GM18508 (cell line): ENCODE data around the gene CMIP.

Source experiments
- ATAC-seq: cut with Tn5 transposase; IDR thresholded peaks from one replicate; pipeline ENCODE4 v1.9.1; 2021; ENCODE audit warnings: moderate number of reproducible peaks; ENCODE audit not compliant: insufficient read depth, unreplicated experiment

The CMIP gene

DNA sequence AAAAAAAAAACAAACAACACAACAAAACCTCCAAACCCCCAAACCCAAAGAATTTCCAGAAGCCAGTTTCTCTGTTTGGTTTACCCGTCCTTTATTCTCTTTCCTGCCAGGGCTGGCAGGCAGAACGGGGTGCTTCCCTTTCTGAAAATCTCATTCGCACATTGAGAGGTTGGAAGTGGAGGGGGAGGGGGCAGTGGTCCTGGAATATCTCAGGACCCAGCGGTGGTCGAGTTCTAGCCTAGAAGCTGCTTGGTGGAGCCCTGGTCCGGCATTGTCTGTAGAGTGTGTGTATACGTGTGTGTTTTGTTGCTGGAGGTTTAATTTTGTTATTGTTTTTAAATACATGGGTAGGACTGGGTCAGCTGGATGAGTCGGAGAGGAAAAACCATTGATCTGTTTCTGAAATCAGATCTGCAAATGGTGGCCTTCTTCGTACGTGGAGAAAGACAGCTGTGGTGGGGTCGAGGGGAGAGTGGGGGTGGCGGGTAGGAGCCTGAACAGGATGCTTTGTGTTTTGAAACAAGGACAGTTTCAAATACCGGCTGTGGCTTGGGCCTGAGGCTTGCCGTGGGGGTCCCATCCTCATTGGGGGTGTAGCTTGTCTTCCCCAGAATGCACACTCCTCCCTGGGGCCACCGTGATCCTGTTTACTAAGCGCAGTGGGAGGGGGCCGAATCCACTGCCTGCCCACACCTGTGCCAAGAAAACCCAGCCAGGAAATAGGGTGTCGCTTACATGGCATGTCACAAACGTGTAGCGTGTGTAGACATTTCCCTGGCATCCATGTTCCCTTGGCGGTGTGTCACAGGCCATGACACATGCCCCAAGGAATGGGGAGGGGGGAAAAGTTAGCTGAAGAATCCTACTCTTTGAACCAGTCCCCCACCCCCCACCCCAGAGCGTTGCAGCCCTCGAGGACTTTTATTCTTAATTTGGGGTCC, 1.6 kb downstream of the CMIP start:
- no peak for ATAC-seq

DNA sequence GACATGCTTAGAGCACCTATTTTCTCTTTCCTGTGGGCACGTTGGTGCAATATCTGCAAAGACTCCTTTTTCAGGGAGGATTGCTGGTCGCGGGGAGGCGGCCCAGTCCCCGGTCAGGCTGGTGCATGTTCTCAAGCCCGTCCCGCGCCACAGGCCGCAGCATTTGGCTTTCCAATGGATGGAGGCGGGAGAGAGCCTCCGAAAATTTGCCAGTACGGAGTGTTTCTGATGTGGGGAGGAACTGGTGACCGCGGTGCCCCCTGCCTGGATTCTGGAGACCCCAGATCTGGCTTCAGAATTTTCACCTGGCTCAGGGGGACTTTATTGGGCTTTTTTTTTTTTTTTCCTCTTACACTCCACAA, 2.3 kb downstream of the CMIP start:
- ATAC-seq = no peak

DNA sequence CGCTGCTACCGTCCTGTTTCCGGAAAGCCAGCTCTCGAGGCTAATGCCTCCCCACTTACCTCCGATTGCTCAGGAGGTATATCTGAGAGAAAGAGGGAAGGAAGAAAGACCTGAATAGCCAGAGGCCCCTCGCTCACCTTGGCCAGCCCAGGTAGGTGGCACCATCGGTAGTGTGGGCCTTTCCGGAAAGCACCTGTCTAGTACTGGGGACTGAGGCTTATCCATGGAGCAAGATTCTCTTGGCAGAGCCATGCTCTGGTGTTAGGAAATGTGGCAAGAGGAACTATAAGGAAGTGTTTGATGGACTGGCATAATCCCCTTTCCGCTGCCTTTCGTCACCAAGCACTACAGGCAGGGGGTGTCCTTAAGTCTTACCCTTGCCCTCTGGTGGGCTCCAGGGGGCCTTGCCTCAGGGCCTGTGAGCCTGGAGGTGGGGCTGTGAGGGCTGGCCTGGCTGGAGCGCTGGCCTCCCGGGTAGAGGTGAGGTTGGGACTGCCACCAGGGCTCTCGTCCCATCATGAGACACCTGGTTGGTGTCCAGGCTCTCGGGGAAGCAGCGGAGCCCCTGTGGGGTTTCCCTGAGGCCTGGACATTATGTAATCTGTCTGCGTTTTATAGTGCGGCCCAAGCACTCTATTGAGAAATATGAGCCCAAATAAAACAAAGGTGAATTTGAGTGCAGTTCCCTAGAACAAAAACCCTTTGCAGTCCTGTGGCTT, 2.9 kb downstream of the CMIP start:
- no peak for ATAC-seq

DNA sequence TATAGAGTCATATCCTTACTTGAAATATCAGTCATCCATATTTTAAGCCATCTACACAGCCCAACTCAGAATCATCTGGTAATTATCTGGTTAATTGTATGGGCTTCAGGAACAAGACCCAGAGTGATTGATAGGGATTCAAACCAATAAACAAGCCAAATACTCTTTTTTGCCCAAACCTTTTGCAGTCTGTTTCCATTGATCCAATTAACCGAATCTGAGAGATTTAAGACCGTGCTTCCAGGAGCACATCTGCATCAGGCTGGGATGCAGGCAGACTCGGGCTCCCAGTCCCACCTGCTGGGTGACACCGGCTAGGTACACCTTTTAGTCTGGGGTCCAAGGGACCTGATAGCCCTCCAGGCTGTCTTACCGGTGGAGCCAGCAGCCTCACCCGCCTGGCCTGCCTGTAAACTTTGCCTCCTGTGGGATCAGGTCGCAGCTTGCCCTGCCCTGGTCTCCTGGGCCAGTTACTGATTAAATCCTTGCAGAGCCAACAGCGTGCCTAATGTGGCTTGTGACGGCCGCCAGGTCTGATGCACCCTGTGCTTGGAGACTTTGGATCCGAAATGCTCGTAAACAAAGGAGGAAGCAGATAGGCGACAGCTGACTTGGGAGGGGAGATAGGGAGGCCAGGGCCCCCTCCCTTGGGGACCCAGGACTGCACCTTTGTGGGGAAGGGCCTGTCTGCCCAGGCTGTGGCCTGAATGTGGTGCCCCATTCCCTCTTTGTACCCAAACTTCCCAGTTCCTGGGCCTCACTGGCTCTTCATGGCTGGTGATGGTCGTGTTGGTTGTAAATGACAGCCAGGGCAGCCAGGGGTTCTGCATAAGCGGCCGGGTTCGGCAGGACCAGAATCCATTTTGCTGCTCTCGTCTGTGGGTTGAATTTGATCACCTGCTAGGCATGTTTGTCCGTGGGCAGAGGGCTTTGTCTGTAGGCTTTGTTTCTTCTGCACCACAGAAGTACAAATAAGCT, 3.8 kb downstream of the CMIP start:
- no peak for ATAC-seq

DNA sequence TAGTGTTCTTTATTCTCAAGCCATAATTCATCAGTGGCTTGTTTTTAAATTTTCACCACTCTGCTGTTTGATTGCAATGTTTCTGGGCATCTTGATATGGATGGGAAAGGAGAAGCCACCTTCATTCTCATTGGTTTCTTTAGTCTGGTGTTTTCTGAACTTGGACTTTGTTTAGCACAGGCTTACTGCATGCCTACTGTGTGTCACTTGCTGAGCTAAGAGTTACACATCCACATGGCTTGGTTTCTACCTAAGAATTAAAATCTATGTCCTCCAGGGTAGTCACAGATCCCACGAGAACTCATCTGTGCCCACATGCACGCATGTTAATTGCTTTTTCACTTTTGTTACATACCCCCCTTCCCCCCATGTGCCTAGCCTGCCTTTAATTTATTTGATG, 4.6 kb downstream of the CMIP start:
- no peak for ATAC-seq

DNA sequence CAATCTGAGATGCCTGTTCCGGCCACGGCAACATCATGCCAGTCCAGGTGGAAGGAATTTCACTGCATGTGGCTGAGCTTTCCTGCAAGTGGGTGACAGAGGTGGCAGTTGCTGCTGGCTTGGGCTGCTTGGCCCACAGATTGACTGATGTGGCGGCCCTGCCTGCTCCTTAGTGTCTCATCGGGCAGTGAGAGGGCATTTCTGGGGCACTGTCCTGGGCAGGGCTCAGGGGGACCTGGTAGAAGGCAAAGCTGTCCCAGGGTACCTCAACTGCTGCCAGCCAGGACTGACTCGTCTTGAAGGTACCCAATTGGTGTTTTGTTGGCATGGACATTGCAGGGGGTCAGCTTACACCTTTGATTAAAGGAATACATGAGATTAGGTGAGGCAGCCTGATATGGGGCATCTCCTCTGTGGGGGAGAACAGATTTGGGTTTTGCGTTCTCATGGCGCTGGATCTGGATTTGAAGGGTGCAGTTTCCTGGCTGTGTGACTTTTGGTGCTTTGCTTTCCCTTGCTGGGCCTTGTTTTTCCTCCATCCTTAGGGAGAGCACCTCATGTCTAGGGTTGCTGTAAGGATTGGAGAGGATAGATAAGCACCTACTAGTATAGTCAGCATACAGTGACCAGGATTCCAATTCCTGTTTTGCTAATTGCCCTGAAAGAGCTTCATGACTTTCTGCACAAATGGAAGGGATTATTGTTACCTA, 5.4 kb downstream of the CMIP start:
- no peak for ATAC-seq

DNA sequence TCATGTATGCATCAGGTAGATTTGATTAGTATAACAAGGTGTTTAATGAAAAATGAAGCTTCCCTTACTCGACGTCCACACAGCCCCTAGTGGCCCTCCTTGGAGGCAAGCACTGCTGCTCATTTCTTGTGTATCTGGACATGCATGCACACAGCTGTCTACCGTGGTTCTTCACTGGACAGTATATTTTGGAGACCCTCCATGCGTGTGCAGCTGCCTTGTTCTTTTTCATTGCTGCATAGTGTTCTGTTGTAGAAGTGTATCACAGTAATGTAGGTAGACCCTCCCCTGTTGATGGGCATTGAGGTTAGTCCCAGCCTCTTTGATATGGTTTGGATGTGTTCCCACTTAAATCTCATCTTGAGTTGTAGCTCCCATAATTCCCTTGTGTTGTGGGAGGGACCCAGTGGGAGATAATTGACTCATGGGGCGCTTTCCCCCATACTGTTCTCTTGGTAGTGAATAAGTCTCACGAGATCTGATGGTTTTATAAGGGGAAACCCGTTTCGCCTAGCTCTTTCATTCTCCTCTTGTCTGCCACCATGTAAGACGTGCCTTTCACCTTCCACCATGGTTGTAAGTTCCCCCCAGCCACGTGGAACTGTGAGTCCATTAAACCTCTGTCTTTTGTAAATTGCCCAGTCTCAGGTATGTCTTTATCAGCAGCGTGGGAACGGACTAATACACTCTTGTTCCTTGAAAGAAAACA, 6.3 kb downstream of the CMIP start:
- no peak for ATAC-seq

DNA sequence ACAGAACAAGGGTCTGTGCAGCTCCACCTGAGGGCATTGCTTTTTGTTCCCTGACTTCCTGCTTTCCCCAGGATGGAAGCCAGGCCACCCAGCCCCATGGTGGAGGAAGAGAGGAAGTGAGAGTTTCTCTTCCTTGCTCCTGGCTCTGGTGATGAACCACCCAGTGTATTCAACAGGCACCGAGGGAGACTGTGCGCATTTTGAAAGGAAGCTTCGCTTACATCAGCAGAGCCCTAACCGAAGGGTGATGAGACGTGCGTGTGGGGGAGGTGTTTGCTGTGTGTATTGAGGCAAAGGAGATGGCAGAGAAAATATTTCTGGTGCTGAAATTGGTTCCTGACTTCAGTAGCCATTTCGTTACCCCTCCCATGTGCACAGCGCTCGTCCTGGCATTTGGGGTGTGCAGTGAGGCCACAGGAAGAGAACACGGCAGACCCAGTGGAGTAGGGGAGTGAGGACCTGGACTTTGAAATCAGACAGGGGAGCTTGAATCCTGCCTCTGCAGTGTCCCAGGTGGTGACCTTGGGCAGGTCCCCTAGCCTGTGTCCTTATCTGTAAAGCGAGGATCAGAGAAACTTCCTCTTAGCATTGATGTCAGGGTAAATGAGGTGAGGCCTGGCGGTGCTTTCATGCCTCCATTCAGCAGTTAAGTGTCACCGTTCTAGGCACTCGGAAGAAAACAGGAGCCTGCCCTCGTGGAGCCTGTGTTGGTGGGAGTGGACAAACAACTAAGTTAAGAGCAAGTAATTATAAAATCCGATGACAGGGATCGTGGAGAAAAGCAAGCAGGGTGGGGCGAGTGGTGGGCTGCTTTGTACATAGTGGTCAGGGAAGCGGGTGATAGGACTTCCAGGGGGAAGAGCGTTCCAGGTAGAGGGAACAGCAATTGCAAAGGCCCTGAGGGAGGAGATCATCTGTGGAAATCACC, 7.4 kb downstream of the CMIP start:
- ATAC-seq = no peak

DNA sequence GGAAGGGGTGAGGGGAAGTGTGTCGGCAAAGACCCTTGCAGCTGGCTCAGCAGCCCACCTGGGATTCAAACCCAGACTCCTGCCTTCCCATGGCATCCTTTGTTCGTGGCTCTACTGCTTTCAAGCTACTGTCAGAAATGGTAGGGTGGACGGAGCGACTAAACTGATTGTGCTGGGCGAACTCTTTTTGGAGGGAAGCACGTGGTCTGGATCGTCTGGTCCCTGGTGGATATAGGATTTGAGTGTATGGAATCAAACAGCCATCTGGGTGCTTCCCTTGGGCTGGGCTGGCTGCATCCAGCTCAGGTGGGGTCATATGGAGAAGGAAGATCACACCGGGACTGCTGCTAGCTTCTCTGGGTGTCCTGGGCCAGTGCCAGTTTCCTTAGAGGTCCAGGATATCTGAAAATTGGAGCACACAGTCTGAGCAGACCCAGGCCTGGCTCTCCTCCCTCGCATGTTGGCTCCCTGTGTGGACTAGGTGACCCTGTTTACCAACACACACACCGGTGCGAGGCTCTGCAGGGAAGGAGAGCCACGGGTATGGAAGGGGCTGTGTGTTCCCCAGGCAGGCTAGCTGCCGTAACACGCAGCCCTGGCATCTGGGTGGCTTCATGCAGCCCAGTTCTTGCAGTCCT, 8.6 kb downstream of the CMIP start:
- ATAC-seq = no peak

DNA sequence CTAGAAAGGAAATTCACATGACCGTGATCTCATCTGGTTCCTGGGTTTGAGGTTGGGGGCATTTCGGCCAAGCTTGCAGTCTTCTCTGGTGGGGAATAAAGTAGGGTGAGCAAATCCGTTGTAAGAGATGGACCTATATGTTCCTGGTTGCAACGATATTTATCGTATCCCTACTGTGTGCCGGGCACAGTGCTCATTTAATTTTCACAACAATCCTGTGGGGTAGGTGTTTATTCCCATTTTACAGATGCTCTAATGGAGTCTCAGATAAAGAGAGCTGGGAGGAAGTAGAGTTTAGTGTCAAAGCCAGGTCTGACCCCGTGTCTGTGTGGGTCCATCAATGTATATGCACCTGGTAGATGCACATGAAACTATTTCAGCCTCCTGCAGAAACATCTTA, 9.4 kb downstream of the CMIP start:
- no peak for ATAC-seq

DNA sequence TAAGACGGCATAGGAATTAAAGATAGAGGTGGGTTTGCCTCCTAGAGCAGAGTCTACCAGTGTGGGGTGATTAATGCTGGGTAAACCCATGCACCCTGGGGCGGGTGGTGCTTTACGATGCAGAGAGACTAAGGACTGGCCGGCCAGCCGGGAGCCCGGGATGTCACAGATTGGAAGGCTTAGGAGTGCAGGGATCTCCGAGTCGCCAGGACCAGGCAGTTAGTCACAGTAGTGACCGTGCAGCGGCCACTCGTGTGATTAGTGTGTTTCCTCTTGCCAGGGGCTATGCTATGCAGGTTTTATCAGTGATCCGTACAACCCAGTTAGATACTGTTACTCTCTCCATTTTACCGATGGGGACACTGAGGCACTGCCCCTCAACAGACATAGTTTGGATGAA, 10.4 kb downstream of the CMIP start:
- no peak for ATAC-seq

DNA sequence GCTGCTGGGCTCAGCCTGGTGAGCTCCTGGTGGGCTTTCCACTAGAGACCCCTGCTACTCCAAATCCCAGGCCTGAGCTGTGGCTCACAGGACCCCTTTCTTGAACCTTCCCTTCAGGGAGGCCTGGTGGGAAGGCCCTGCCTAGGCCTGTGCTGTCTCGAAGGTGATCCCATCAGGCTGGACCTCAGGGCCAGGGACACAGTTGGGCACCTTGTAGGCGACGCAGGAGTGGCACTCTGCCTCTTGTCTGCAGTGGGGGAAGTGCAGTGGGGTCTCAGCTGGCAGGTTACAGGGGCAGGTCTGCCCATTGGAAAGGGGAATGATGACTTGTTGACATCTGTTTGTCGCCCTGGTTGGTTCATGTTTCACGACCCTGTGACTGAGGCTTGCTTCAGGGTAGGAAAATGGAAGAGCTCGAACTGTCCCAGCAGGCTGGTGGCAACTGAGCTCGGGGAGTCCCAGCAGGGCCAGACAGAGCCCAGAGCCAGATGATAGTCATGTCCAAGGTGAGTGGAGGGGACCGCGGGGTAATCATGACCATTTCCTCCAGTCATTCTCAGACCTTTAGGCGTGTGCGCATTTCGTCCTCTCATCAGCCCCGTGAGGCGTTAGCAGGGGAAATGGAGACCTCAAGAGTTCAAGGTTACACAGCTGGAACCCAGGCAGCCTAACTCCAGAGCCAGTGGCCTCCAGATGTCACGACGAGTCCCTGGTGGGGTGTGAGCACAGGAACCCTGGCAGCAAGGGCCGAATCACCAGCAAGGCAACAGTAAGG, 11.3 kb downstream of the CMIP start:
- ATAC-seq = no peak

DNA sequence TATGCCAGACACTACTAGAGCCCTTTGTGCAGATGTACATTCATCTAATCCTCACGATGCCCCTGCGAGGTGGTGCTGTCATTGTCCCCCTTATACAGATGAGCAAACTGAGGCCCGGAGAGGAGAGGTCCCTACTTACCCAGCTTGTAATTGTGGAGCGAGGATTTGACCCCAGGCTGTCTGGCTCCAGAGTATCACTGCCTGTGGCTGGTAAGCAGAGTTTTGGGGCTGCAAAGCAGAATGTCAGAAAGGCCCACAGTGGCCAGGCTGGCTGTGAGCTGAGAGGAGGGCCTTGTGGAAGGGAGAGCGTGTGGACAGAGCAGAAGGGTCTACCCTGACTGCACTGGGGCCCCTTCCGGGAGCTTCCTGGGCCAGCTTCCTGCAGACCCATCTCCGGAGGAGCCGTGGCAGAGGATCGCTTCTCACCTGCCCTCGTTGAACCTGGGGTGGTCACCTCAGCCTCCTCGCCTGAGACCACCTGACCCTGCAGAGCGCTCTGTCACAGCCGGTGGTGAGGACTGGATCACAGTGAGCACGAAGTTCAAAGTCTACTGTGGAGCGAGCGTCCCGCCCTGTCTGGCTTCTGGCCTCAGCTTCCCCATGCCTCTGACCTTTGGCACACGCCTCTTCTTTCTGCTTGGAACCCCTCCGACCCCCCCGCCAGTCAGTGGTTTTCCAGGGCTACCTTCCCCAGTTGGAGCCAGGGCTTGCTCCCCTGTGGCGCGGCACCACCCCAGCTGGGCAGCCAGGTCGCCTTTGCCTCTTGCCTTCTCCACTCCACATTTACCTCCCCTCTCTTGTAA, 12.1 kb downstream of the CMIP start:
- no peak for ATAC-seq

DNA sequence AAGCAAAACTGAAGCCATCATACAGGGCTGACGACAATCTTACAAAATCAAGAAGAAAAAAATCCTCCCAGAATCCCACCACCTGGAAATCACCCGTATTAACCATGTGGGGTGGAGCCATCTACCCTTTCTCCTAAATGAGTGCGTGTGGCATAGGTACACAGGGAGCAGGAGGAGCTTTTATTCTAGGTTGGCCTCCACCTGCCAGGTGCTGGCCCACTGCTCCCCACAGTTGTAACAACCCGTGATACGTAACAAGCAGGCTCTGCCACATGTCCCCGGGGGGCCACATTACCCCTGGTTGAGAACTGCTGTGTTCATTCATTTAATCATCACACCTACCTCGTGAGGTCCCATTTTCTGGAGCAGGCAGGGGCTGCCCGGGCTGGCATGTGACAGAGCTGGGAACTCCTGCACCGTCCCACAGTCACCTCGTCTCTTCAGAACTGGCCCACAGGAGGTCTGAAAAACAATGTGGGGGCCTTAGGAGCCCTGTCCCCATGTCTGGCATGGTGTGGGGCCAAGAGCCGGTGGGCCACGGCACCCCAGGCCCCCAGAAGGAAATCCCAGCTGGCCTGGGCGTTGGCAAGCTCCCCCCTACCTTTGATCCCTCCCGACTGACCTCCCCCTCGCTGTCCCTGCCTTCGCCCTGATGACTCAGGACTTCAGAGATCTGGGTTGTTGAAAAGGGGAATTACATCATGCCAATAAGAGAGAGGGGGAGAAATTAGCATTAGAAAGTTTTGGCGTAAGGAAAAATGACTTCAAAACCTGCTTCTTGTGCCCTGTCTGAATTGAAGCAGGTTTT, 12.9 kb downstream of the CMIP start:
- ATAC-seq = no peak

DNA sequence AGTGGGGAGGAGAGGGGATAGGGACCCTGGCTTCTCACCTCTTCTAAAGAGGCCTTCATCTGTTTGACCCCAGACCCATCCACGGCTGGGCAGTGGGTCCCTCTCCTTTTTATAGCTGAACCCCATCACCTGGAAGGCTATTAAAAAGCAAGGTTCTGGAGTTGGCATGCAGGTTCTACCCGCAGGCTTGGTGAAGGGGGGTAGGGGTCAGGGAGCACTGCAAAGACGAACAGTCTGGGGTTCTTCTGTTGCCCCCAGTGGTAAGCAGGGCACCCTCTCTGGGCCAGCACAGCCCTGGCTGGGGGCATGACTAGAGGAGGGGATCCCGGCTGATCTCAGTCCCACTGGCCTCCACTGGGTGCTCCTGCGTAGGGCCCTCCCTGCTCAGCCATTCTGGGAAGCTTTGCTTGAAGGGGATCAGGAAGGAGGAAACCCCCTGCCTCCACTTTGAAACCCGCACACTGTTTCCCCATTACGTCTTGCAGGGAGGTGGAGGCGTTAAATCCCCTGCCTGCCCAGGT, 13.6 kb downstream of the CMIP start:
- ATAC-seq = no peak
